HCT116 (cell line): Measurements from ENCODE around the gene KPNA3.

Source experiments
- CTCF ChIP-seq, 3 experiments: fragments of 200-600 bp in 1 of 3; sonication (generic) in 1 of 3; IDR thresholded peaks in 2 of 3; conservative IDR thresholded peaks in 1 of 3; 2 replicates each; pipeline ENCODE4 v1.5.1; 2012 to 2017; ENCODE audit warnings: low read depth in 2 of 3, low read length in 2 of 3, antibody characterized with exemption in 1 of 3, borderline replicate concordance in 1 of 3, control low read depth in 1 of 3, mild to moderate bottlenecking in 1 of 3, mixed read lengths in 1 of 3, mixed run types in 1 of 3, moderate library complexity in 1 of 3; ENCODE audit not compliant: insufficient read depth in 1 of 3
- POLR2AphosphoS5 ChIP-seq: IDR thresholded peaks from 2 replicates; pipeline ENCODE4 v1.6.1; 2011; ENCODE audit warnings: mild to moderate bottlenecking, low read depth, low read length, moderate library complexity

- TF ChIP-seq POLR2AphosphoS5: no peak
- TF ChIP-seq CTCF (IDR thresholded peaks at IDR 0.05 in 2 of 3, conservative IDR thresholded peaks at IDR 0.05 in 1 of 3; ENCODE audit: borderline replicate concordance in 1 of 3, insufficient read depth in 1 of 3, low read depth in 2 of 3, low read length in 2 of 3): no peak
These were observed 6.0 kb downstream of the KPNA3 start for GRCh38 chr13:49786401-49787008.
